ENCODE measurements around the gene LMTK3.

LMTK3 gene

DNA sequence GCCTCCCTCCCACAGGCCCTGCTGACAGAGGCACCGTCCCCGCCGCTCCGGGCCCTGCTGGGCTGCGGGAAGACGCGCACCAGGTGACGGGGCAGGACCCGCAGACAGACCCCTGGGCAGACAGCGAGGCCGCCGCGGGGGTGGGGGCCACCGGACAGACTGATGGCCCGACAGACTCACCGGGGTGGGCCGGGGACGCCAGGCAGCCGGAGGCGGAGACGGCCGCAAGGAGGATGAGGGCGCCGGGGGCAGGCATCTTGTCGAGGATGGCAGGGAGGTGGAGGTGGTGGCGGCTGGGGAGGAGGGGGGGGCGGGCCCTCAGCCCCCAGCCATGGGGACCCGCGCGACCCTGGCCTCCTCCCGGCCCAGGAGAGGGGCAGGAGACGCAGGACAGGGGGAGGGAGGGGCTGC lies 309 bp downstream of the LMTK3 start:
- TF ChIP-seq TCF12 (IDR thresholded peaks at IDR 0.05; ENCODE audit: low read depth) (no peak), NFIC (IDR thresholded peaks at IDR 0.05) (no peak), EGR1 (IDR thresholded peaks at IDR 0.05) (no peak), CREB1 (IDR thresholded peaks at IDR 0.05; ENCODE audit: low read depth) (no peak), CEBPB (IDR thresholded peaks at IDR 0.05) (no peak), USF1 (IDR thresholded peaks at IDR 0.05) (no peak), TAF1 (IDR thresholded peaks at IDR 0.05; ENCODE audit: low read depth) (no peak), TEAD4 (IDR thresholded peaks at IDR 0.05) (no peak), RAD21 (IDR thresholded peaks at IDR 0.05; ENCODE audit: low read depth) (no peak), YY1 (IDR thresholded peaks at IDR 0.05; ENCODE audit: low read depth) (no peak), EP300 (IDR thresholded peaks at IDR 0.05; ENCODE audit: borderline replicate concordance) (no peak), FOXM1 (IDR thresholded peaks at IDR 0.05; ENCODE audit: borderline replicate concordance, low read depth) (no peak), ZBTB7A (IDR thresholded peaks at IDR 0.05; ENCODE audit: low read depth) (no peak)
- TF ChIP-seq, protein P1, sequence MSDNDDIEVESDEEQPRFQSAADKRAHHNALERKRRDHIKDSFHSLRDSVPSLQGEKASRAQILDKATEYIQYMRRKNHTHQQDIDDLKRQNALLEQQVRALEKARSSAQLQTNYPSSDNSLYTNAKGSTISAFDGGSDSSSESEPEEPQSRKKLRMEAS (IDR thresholded peaks at IDR 0.05), result no peak
- TF ChIP-seq, protein P2, sequence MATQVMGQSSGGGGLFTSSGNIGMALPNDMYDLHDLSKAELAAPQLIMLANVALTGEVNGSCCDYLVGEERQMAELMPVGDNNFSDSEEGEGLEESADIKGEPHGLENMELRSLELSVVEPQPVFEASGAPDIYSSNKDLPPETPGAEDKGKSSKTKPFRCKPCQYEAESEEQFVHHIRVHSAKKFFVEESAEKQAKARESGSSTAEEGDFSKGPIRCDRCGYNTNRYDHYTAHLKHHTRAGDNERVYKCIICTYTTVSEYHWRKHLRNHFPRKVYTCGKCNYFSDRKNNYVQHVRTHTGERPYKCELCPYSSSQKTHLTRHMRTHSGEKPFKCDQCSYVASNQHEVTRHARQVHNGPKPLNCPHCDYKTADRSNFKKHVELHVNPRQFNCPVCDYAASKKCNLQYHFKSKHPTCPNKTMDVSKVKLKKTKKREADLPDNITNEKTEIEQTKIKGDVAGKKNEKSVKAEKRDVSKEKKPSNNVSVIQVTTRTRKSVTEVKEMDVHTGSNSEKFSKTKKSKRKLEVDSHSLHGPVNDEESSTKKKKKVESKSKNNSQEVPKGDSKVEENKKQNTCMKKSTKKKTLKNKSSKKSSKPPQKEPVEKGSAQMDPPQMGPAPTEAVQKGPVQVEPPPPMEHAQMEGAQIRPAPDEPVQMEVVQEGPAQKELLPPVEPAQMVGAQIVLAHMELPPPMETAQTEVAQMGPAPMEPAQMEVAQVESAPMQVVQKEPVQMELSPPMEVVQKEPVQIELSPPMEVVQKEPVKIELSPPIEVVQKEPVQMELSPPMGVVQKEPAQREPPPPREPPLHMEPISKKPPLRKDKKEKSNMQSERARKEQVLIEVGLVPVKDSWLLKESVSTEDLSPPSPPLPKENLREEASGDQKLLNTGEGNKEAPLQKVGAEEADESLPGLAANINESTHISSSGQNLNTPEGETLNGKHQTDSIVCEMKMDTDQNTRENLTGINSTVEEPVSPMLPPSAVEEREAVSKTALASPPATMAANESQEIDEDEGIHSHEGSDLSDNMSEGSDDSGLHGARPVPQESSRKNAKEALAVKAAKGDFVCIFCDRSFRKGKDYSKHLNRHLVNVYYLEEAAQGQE (IDR thresholded peaks at IDR 0.05; ENCODE audit: low read depth), result no peak

DNA sequence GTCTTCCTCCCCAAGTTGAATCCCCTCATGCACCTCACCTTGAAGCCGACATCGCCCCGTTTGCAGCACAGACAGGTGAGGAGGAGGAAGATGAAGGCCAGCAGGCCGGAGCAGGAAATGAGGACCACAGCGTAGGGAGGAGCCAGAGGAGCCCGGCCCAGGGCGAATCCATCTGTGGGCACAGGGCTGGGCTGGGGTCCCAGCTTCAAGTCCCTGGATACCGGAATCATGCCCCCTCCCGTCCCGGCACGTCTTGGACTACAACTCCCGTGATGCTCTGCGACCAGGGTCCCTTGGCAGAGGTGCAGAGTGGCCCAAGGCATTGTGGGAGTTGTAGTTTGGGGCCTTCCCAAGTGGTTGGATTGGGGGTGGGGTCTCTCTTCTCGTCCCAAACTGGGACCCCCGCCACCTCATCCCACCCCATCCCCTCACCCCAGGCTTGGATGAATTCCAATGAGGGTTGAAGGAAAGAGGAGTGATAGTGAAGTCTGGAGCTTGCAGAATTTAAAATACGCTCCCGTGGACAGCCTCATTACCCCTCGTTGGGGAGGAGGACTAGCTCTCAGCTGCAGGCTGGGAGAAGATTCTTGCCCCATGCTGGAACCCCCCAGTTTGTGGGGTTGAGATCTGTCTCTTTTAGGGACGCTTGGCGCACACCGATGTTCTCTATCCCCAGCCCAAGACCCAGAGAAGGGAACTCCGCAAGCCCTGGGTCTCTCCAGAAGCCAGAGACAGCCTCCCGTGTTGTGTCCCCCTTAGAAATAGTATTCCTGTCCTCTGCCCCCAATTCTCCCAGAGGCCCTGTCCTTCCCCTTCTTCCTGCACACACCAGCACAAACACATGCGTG lies 990 bp downstream of the LMTK3 start:
- TF ChIP-seq CEBPB (IDR thresholded peaks at IDR 0.05), result no peak

GRCh38 chr19:48509467-48510194 lies 2.0 kb downstream of the LMTK3 start:
- TF ChIP-seq NFIC (IDR thresholded peaks at IDR 0.05) (no peak), FOXM1 (IDR thresholded peaks at IDR 0.05; ENCODE audit: borderline replicate concordance, low read depth) (no peak), ZBTB7A (IDR thresholded peaks at IDR 0.05; ENCODE audit: low read depth) (no peak), TCF12 (IDR thresholded peaks at IDR 0.05; ENCODE audit: low read depth) (no peak), TEAD4 (IDR thresholded peaks at IDR 0.05) (peak; percentile 55; the same call in 1 of the 2 replicates), EGR1 (IDR thresholded peaks at IDR 0.05) (no peak)

- TF ChIP-seq ZBTB7A (IDR thresholded peaks at IDR 0.05; ENCODE audit: low read depth), result no peak
- TF ChIP-seq, protein P1 (IDR thresholded peaks at IDR 0.05), result no peak
- no peak for TF ChIP-seq CREB1 (IDR thresholded peaks at IDR 0.05; ENCODE audit: low read depth)
- TF ChIP-seq FOXM1 (IDR thresholded peaks at IDR 0.05; ENCODE audit: borderline replicate concordance, low read depth), result no peak
- no peak for TF ChIP-seq TEAD4 (IDR thresholded peaks at IDR 0.05)
- TF ChIP-seq RAD21 (IDR thresholded peaks at IDR 0.05; ENCODE audit: low read depth), result no peak
- TF ChIP-seq USF1 (IDR thresholded peaks at IDR 0.05), result no peak
These were observed 2.8 kb downstream of the LMTK3 start for GRCh38 chr19:48508729-48509411.

DNA sequence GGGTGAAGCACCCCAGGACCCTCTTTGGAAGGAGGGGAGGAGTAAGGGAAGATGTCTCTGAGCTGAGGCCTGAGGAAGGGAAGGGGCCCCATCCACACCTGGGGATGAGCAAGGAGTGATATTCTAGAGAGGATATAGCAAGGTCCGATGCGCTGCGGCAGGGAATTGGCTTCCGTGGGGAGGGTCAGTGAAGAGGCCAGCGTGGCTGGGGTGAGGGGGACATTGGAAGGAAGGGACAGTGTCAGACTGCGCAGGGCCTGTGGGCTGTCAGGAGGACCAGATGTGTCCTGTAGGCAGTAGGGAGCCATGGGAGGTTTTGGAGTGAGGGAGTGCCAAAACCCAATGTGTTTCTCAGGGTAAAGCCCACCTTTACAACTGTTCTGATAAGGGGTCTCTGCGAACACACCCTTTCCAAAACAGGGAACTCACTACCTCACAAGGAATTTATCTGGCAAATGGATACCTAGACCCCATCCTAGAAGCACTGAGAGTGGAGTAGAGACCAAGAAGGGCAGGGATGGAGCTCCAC lies 3.7 kb downstream of the LMTK3 start:
- TF ChIP-seq NFIC (IDR thresholded peaks at IDR 0.05) (no peak), CREB1 (IDR thresholded peaks at IDR 0.05; ENCODE audit: low read depth) (no peak), RAD21 (IDR thresholded peaks at IDR 0.05; ENCODE audit: low read depth) (no peak), TCF12 (IDR thresholded peaks at IDR 0.05; ENCODE audit: low read depth) (no peak)
- TF ChIP-seq, protein P2 (IDR thresholded peaks at IDR 0.05; ENCODE audit: low read depth), result no peak
- TF ChIP-seq, protein P1 (IDR thresholded peaks at IDR 0.05), result no peak
